Uterus (tissue), 2 donors: ENCODE results near the gene NELL2.

Source experiments
- POLR2A ChIP-seq, 2 donors: fragments of 450-650 bp; IDR thresholded peaks; one replicate each; pipeline ENCODE4 v1.6.1; 2016; ENCODE audit warnings: antibody characterized with exemption in 2 of 2, mild to moderate bottlenecking in 1 of 2, moderate library complexity in 1 of 2
- TF ChIP-seq, protein P1 (sequence below), 4 experiments: fragments of 200-600 bp in 2 of 4; fragments of 450-650 bp in 2 of 4; sonication (generic) in 2 of 4; IDR thresholded peaks; one replicate each; pipeline ENCODE4 v1.5.1; 2016 to 2019; ENCODE audit warnings: antibody characterized with exemption in 4 of 4, mild to moderate bottlenecking in 2 of 4, moderate library complexity in 1 of 4

DNA sequence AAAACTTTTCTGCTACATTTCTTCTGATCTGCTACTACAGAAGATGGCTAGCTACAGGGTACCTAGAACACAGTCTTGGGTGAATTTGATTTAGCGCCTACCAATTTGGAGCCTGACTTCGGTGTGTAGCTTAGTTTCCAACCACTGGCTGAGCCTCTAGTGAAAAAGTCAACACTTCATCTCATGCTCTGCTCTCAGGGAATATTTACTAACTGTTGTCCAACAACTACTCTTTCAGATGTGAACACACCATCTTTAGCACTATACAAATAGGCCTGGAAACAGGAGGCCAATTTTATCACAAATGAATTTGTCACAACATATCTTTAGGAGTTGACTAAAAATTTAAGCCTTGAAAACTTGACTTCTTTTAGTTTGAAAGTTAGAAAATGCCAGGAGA is 167.9 kb downstream of the NELL2 start:
- TF ChIP-seq, protein P1, sequence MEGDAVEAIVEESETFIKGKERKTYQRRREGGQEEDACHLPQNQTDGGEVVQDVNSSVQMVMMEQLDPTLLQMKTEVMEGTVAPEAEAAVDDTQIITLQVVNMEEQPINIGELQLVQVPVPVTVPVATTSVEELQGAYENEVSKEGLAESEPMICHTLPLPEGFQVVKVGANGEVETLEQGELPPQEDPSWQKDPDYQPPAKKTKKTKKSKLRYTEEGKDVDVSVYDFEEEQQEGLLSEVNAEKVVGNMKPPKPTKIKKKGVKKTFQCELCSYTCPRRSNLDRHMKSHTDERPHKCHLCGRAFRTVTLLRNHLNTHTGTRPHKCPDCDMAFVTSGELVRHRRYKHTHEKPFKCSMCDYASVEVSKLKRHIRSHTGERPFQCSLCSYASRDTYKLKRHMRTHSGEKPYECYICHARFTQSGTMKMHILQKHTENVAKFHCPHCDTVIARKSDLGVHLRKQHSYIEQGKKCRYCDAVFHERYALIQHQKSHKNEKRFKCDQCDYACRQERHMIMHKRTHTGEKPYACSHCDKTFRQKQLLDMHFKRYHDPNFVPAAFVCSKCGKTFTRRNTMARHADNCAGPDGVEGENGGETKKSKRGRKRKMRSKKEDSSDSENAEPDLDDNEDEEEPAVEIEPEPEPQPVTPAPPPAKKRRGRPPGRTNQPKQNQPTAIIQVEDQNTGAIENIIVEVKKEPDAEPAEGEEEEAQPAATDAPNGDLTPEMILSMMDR (IDR thresholded peaks at IDR 0.05) = no peak
- no peak for TF ChIP-seq POLR2A (IDR thresholded peaks at IDR 0.05)
